ENCODE results near the gene LMF1. TPM values are rescaled to one million over a fixed set of nuclear protein-coding genes. Genes with fewer than 3 reads are reported as not detected.

LMF1 gene
- polyA plus RNA-seq, 1 donor from 2014 or later: 16.2 TPM

DNA sequence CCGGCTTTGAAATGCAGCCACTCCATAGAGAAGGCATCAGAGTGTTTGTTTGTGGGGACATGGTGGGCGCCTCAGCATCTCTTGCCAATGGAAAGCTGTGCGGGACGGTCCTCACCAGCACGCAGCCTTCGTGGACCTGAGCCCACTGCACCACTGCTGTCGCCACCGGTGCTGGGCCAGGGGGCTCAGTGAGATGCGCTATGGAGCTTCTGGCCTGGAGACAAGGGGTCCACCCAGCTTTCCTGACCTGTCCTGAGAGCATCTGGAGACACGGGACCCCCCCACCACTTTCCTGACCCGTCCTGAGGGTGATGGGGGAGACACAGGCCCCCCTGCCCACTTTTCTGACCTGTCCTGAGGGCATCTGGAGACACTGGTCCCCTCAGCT is 79.4 kb downstream of the LMF1 start:
- H3K36me3 ChIP-seq (ENCODE audit: insufficient read depth, low read length): no peaks in the 10 kb centered on the region
- no peaks in the 10 kb centered on the region for H3K79me2 ChIP-seq (replicated peaks; ENCODE audit: insufficient read depth, low read length)
- no peak overlapping the region for H3K9ac ChIP-seq (ENCODE audit: low read length)
- no peaks in the 10 kb centered on the region for H3K9me3 ChIP-seq (ENCODE audit: low read length)
- H3K4me2 ChIP-seq (ENCODE audit: low read length): no peak overlapping the region
- H4K20me1 ChIP-seq (ENCODE audit: insufficient read depth): no peaks in the 10 kb centered on the region
- H2AFZ ChIP-seq (ENCODE audit: low read depth, low read length): no peak overlapping the region
- no peaks in the 10 kb centered on the region for H3K27me3 ChIP-seq (ENCODE audit: insufficient read depth, low read depth, low read length)
- no peak overlapping the region for H3K27ac ChIP-seq (ENCODE audit: low read length)
- H3K4me3 ChIP-seq (ENCODE audit: low read length): no peak overlapping the region
- H3F3A ChIP-seq (ENCODE audit: insufficient read depth, low read length, poor library complexity, severe bottlenecking): no peaks in the 10 kb centered on the region
- TF ChIP-seq RAD21 (conservative IDR thresholded peaks at IDR 0.05): no peak
- no peak for TF ChIP-seq SMC3 (conservative IDR thresholded peaks at IDR 0.05; ENCODE audit: poor library complexity)
- no peak for TF ChIP-seq POLR2AphosphoS5 (IDR thresholded peaks at IDR 0.05)
- H3K9me2 ChIP-seq (ENCODE audit: insufficient read depth, low read length): no peaks in the 10 kb centered on the region

DNA sequence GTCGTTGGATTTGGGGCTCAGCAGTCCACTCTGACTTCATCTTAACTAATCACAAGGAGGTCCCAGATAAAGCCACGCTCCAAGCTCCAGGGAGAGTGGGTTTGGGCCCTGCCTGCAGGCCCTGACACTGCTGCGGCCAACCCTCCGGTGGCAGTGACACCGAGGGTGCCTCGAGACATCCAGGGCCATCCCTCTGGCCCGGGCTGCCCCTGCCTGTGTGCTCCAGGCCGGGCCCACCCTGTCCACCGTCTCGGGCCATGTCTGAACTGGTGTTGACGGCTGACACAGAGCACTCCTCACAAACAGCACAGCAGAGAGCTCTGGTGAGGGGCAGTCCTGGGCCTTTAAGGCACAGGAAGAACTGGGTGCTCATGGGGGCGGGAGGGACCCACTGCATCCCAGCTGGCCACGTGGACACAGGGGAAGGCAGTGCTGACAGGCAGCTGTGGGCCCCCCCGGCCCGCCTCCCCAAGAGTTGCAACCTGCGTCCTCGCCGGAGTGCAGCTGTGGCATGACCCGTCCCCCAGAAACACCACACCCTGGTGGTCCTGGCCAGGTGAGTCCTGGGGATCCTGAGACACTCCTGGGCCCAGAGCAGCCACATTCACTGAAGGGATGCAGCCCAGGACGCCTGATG is 80.0 kb downstream of the LMF1 start:
- Histone ChIP-seq H3K9me3 (ENCODE audit: low read length) (no peaks in the 10 kb centered on the region), H3K9ac (ENCODE audit: low read length) (no peak overlapping the region), H3K4me2 (ENCODE audit: low read length) (no peak overlapping the region), H3K79me2 (replicated peaks; ENCODE audit: insufficient read depth, low read length) (no peaks in the 10 kb centered on the region), H3K9me2 (ENCODE audit: insufficient read depth, low read length) (no peaks in the 10 kb centered on the region), H2AFZ (ENCODE audit: low read depth, low read length) (no peak overlapping the region), H3K4me3 (ENCODE audit: low read length) (no peak overlapping the region), H3K27ac (ENCODE audit: low read length) (no peak overlapping the region), H3K27me3 (ENCODE audit: insufficient read depth, low read depth, low read length) (no peaks in the 10 kb centered on the region), H4K20me1 (ENCODE audit: insufficient read depth) (no peaks in the 10 kb centered on the region), H3F3A (ENCODE audit: insufficient read depth, low read length, poor library complexity, severe bottlenecking) (no peaks in the 10 kb centered on the region), H3K36me3 (ENCODE audit: insufficient read depth, low read length) (no peaks in the 10 kb centered on the region)
- TF ChIP-seq SMC3 (conservative IDR thresholded peaks at IDR 0.05; ENCODE audit: poor library complexity) (no peak), EP300 (conservative IDR thresholded peaks at IDR 0.05; ENCODE audit: poor library complexity, severe bottlenecking) (no peak), MXI1 (conservative IDR thresholded peaks at IDR 0.05; ENCODE audit: poor library complexity, severe bottlenecking) (no peak), TAF1 (IDR thresholded peaks at IDR 0.05; ENCODE audit: low read depth) (no peak), POLR2AphosphoS5 (IDR thresholded peaks at IDR 0.05) (no peak), RAD21 (conservative IDR thresholded peaks at IDR 0.05) (no peak), EZH2 (IDR thresholded peaks at IDR 0.05; ENCODE audit: borderline replicate concordance, insufficient read depth, low read length, poor library complexity, severe bottlenecking) (no peak)
- TF ChIP-seq, protein P1, sequence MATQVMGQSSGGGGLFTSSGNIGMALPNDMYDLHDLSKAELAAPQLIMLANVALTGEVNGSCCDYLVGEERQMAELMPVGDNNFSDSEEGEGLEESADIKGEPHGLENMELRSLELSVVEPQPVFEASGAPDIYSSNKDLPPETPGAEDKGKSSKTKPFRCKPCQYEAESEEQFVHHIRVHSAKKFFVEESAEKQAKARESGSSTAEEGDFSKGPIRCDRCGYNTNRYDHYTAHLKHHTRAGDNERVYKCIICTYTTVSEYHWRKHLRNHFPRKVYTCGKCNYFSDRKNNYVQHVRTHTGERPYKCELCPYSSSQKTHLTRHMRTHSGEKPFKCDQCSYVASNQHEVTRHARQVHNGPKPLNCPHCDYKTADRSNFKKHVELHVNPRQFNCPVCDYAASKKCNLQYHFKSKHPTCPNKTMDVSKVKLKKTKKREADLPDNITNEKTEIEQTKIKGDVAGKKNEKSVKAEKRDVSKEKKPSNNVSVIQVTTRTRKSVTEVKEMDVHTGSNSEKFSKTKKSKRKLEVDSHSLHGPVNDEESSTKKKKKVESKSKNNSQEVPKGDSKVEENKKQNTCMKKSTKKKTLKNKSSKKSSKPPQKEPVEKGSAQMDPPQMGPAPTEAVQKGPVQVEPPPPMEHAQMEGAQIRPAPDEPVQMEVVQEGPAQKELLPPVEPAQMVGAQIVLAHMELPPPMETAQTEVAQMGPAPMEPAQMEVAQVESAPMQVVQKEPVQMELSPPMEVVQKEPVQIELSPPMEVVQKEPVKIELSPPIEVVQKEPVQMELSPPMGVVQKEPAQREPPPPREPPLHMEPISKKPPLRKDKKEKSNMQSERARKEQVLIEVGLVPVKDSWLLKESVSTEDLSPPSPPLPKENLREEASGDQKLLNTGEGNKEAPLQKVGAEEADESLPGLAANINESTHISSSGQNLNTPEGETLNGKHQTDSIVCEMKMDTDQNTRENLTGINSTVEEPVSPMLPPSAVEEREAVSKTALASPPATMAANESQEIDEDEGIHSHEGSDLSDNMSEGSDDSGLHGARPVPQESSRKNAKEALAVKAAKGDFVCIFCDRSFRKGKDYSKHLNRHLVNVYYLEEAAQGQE (IDR thresholded peaks at IDR 0.05; ENCODE audit: borderline replicate concordance): no peak
- TF ChIP-seq, protein P2, sequence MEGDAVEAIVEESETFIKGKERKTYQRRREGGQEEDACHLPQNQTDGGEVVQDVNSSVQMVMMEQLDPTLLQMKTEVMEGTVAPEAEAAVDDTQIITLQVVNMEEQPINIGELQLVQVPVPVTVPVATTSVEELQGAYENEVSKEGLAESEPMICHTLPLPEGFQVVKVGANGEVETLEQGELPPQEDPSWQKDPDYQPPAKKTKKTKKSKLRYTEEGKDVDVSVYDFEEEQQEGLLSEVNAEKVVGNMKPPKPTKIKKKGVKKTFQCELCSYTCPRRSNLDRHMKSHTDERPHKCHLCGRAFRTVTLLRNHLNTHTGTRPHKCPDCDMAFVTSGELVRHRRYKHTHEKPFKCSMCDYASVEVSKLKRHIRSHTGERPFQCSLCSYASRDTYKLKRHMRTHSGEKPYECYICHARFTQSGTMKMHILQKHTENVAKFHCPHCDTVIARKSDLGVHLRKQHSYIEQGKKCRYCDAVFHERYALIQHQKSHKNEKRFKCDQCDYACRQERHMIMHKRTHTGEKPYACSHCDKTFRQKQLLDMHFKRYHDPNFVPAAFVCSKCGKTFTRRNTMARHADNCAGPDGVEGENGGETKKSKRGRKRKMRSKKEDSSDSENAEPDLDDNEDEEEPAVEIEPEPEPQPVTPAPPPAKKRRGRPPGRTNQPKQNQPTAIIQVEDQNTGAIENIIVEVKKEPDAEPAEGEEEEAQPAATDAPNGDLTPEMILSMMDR (IDR thresholded peaks at IDR 0.05; ENCODE audit: poor library complexity, severe bottlenecking): no peak

Data from neural cell (in vitro differentiated cells).